Neural progenitor cell (in vitro differentiated cells): ENCODE measurements around the gene PRAC2.

ENCODE experiments used
- CTCF ChIP-seq: fragments of 200-600 bp; sonication (generic); IDR thresholded peaks from 2 replicates; pipeline ENCODE4 v1.5.1; 2017; ENCODE audit warnings: antibody characterized with exemption, mild to moderate bottlenecking
- EZH2 ChIP-seq: fragments of 200-600 bp; sonication (generic); IDR thresholded peaks from 2 replicates; pipeline ENCODE4 v1.6.1; 2017; ENCODE audit warnings: antibody characterized with exemption, mild to moderate bottlenecking, moderate library complexity
- EZH2phosphoT487 ChIP-seq: fragments of 200-600 bp; sonication (generic); IDR thresholded peaks from 2 replicates; pipeline ENCODE4 v1.6.1; 2017; ENCODE audit warnings: antibody characterized with exemption

GRCh38 chr17:48693178-48693577 lies 29.8 kb upstream of the PRAC2 start:
- TF ChIP-seq CTCF (no peak), EZH2 (no peak), EZH2phosphoT487 (no peak)
